Activated effector memory CD4-positive, alpha-beta T cell treated with anti-CD3 and anti-CD28 coated beads, Interleukin-2, amount 50 U/mL, for 16 hours (primary cell): ENCODE measurements around the gene SCG2.

Experiments
- DNase-seq: peaks from one replicate; pipeline ENCODE4 v3.0.0-alpha.2; 2020

SCG2 gene

DNA sequence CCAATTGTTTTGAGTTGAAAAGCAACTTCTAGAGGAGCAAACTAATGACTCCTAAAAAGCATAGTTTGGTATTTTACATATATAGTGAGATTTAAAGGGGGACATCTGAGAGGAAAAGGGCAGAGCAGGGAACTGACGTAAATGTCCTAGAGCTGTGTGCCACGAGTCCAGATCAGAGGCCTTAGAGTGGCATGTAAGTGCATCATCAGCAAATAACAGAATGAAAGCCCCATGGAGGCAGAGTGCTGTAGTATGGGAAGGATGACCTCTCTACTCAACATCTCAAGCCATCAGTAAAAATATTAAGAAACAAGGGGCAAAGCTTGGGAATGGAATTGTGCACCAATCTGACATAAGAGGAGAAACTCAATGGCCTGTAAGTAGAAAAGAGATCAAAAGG lies 31.4 kb downstream of the SCG2 start:
- no peak for DNase-seq

DNA sequence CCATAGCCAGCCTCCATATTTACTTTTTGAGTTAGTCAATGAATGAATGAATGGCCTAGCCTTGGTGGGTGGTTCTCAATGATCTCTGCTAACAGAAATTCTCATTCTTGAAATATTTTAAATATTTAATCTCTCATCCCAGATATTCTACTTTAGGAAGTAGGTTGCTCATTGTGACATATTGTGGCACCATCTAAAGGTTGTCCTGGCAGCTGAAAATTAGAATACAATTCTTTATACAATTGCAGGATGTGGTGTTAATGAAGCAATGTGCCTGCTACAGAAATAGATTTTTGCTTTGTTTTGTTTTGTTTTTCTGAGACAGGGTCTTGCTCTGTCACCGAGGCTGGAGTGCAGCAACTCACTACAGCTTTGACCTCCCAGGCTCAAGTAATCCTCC lies 35.8 kb downstream of the SCG2 start:
- no peak for DNase-seq

- no peak for DNase-seq
Measured at GRCh38 chr2:223563462-223563861, 38.7 kb downstream of the SCG2 start.

DNA sequence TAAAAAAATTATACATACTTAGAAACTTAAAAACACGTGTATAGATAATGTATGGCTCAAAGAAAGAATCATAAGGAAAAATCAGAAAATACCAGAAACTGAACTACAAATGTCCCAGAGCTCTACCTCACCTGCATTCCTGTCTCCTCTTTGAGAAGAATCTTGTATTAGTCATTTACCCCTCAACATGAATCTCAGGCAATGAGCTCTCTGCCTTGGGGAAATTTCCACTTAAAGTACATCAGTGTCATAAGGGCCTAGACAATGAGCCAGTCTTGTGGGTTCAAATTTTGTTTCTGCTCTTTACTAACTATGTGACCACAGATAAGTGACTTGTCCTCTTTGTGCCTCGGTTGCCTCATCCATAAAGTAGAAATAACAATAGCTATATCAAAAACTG lies 40.1 kb downstream of the SCG2 start:
- no peak for DNase-seq

GRCh38 chr2:223560749-223561435 lies 41.3 kb downstream of the SCG2 start:
- no peak for DNase-seq

- no peak for DNase-seq
Measured at GRCh38 chr2:223558970-223559369, 43.2 kb downstream of the SCG2 start.

DNA sequence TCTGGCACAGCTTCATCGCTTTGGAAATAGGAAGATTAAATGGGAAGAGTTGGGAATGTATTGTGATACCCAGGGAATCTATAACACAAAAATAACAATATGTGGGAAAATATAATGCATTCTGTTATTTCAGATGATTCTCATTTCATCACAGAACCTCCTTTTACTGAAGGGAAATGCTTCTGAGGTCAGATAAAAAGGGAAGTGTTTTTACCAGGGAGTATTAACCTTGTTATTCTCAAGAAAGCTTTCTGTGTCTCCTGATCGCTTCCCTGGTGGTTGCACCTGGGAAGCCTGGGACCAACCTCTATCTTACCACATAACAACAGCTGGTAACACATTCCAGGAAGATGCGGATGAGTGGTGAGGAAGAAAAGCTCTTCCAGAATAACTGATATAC lies 47.2 kb downstream of the SCG2 start:
- DNase-seq, result no peak

DNA sequence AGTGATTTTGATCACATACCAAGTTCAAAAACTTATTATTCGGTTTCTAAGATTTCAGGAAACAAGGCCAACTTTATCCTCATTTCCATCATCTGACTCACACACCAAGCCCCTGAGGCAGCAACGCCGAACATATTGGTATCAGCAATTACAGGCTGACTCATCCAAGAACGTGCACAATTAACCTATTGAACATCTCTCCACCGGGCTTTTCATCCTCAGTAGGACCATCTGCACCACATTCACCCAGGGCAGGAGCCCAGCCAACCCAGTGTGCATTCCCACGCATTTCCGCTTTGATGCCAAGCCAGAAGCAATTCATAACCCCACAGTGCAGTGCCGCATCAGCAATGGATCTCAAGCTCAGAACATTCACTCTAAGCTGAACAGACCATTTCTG lies 52.9 kb downstream of the SCG2 start:
- no peak for DNase-seq

GRCh38 chr2:223548194-223548593 lies 54.0 kb downstream of the SCG2 start:
- no peak for DNase-seq
